DMS114 treated with DMSO at 0.1 percent for 48 hours (cell line): ENCODE data around the gene EZR.

ENCODE experiments used
- DNase-seq: peaks from one replicate; lab custom pipeline; 2025; ENCODE audit not compliant: unreplicated experiment; lab: John Stamatoyannopoulos, UW

EZR gene

DNA sequence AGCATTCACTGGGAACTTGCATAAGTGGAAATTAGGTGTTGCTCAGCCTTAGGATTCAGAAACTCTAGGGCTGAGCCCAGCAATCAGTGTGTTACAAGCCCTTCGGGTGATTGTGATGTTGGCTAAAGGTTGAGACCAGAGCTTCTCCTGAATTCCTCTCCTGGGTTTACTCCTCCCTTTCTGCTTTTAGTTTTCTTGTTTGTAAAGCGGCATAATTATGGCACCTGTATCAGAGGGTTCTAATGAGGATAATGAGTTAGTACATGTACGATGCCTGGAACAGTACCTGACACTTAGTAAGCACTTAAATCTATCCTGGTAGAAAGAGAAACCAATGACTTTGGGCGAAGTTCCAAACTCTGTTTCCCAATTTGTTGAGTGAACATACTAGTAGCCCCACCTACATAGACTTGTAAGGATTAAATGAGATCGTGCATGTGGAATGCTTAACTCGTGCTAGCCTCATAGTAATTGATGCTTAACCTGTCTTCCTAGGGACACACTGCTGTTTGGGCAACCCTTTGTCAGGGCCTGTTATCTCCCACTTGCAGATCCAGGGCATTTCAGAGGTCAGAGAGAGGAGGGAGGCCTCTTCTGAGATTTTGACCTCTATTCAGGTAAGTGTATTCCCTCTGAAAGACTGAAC is 932 bp upstream of the EZR start:
- no peak for DNase-seq

DNA sequence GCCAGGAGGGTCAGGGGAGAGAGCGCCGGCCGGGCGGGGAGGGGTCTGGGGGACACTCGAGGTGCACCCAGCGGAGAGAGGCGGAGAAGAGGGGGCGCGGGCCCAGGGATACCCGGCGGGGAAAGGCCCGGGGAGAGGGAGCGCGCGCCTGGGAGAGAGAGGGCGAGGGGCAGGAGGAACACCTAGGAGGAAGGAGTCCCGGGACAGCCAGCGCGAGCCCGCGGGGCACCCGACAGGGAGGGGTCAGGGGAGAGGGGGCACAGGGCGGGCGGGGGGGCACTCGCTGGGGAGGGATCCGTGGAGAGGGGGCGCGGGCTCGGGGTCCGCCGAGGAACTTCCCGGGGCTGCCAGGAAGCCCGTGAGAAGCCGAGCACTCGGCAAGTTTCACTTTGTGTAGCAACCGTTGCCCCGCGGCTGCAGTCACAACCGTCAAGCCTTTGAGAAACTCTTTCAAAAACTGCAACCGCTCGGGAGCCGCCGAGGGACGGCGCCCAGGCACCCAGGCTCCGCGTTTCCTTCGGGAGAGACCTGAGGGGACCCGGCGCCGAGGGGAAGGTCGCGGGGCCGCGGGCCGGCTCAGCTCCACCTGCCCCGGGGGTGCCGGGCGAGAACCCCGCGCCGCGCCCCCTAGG is 471 bp downstream of the EZR start:
- DNase-seq: no peak

DNA sequence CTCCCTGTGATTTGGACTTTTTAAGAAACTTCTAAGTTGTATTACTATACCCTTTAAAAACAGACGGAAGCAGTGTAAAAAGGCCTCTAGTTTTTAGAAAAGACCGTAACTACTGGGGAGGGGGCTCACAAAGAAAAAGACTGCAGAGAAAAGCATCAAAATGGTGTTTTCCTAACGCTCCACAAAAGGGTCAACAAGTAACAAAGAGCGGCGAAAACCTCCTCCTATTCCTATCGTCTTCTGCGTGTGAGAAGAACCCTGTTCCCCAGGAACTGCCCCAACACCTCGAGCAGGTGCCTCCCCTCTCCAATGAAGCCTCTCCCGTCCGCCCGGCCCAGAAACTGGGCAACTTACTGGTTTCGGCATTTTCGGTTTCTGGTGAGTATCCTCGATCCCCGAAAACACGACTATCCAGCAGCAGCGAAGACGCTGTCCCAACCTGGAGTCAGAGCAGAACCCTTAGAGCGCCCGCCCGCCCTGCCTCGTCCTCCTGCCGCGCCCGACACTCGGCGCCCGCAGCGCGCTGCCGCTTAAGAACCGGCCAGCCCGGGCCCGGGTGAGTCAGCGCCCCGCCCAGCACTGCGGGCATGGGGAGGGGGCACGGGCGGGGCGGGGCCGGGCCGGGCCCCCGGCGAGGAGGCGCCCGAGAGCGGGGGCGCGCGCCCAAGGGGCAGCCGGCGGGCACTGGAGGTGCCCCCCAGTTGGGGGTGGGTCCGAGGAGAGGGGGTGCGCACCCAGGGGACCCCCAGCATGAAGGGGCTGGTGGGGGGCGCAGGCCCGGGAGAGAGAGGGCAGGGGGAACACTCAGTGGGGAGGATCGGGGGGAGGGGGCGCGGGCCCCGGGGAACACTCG is 1.2 kb downstream of the EZR start:
- no peak for DNase-seq

DNA sequence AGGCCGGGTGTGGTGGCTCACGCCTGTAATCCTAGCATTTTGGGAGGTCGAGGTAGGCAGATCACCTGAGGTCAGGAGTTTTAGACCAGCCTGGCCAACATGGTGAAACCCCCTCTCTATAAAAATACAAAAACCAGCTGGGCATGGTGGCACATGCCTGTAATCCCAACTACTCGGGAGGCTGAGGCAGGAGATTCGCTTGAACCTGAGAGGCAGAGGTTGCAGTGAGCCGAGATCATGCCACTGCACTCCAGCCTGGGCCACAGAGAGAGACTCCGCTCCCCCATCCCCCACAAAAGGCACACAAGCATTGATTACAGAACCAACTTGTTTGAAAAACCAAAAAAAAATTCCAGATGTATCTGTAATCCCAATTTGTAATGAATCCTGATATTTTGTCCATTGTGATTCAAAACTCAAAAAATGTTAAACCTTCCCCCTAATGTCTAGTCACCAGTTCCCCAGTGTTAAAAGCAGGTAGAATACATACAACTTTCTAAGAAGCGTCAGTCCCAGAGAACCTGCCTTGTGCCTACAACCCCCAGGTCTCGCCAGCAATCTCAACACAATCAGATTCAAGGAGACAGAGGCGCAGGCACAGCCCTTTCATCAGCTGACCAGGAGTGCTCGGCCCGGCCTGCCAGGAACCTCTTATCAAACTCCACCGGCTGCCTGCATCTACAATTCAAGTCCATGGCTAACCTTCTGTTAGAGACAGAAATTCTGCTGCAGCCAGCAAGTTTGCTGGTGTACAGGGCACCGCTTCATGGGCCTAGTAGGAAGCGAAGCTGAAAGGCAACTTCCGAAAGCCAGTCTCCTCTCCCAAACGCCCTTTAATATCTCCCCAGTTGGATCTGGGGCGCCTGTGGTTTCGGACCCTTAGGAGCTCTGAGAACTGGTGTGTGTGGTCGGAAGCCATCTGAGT is 2.1 kb downstream of the EZR start:
- DNase-seq: no peak

DNA sequence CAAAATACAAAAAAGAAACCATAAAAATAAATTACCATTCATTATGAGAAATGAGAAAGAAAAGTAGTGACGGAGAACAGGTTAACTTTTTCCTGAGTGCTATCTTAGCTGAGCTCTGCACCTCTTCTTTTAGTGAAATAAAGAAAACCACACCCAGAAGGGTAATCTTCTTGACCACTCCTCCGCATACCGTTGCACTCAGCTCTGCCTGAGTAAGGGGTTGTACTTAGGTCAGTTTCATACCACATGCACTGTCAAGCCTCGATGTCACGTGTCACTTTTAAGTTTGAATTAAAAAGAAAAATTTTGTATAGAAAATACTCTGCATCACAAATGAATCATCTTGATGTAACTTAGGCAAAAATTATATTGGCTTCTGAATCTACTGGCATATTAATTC is 2.8 kb downstream of the EZR start:
- no peak for DNase-seq

DNA sequence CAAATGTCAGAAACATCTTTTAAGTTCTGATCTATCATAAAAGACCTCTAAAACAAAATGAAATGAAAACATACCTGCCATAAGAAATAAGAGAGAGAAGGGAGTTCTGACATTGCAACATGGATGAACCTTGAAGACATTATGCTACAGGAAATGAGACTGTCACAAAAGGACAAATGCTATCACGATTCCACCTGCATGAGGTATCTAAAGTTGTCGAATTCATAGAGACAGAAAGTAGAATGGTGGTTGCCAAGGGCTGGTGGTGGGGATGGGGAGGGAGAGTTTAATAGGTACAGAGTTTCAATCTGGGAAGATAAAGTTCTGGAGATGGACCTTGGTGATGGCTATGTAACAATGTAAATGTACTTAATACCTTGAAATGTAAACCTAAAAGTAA is 3.3 kb downstream of the EZR start:
- no peak for DNase-seq

DNA sequence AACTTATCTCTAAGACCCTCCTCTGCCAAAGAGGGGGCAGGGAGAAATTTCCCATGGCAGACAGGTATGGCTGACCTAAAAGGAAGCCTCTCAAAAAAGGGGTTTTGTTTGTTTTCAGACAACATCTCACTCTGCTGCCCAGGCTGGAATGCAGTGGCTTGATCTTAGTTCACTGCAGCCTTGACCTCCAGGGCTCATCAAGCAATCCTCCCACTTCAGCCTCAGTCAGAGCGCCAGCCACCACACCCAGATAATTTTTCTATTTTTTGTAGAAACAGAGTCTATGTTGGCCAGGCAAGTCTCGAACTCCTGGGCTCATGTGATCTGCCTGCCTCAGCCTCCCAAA is 3.8 kb downstream of the EZR start:
- DNase-seq: no peak

GRCh38 chr6:158813032-158813431 is 6.1 kb downstream of the EZR start:
- no peak for DNase-seq

- no peak for DNase-seq
These were observed 6.6 kb downstream of the EZR start for GRCh38 chr6:158812611-158813010.

DNA sequence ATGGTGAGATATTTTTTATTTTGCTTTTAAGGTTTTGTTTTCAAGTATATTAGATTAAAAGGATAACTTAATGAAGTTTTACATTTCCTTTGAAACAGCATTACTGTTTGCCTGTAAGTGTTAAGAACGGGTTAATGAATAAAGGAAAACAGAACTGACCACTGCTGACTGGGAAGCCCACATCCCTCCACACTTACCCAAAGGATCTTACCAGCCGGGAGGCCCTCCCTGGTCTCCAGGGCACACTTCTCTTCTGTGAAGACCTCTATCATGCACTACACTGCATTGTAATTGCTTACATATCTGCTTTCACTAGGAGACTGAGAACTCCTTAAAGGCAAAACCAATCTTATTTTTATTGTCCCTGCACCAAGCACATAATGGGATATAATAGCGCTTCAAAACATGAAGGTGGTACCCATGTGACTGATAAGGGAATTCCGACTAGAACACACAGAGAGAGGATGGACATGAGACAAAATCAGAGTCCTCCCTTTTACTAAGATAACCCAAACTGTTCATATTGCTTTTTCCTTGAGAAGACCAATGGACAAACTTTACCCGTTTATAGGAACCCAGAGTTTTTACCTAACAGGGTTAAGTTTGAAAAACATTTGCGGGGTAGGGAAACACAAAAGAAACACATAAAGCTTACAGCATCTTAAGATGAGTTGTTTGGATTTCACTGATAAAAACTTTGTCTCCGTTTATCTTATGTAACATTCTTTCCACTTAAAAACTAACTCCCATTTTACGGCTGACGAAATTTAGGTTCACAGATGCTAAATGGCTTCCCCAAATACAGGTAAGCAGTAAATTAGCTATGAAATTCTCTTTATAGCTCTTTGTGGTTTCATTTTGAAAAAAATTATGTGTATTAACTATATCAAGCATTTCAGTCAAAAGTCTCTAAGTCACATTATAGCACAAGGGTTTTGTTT is 8.7 kb downstream of the EZR start:
- DNase-seq: no peak

GRCh38 chr6:158808941-158809678 is 10.1 kb downstream of the EZR start:
- no peak for DNase-seq

GRCh38 chr6:158808442-158808833 is 10.7 kb downstream of the EZR start:
- DNase-seq: no peak

GRCh38 chr6:158807515-158808441 is 11.4 kb downstream of the EZR start:
- no peak for DNase-seq

- DNase-seq: no peak
These were observed 13.3 kb downstream of the EZR start for GRCh38 chr6:158805698-158806377.

- DNase-seq: no peak
These were observed 15.0 kb downstream of the EZR start for GRCh38 chr6:158804207-158804606.

DNA sequence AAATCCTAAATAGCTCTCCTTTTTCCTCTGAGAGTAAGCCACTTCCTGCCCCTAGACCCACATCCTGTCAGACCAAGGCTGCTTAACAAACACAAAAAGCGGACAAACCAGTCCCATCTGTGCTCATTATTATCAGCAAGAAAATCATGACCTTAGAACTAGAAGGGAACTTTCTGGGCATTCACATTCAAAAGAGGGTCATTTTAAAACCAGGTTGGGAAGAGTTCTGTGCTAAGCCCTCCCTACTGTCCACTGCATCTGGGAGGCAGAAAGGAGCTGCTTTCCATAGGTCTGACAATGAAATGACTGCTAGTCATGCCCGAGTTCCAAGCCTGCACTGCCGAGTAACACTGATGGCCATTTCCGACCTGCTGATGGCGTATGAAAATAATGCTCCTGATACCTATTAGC is 15.4 kb downstream of the EZR start:
- no peak for DNase-seq

DNA sequence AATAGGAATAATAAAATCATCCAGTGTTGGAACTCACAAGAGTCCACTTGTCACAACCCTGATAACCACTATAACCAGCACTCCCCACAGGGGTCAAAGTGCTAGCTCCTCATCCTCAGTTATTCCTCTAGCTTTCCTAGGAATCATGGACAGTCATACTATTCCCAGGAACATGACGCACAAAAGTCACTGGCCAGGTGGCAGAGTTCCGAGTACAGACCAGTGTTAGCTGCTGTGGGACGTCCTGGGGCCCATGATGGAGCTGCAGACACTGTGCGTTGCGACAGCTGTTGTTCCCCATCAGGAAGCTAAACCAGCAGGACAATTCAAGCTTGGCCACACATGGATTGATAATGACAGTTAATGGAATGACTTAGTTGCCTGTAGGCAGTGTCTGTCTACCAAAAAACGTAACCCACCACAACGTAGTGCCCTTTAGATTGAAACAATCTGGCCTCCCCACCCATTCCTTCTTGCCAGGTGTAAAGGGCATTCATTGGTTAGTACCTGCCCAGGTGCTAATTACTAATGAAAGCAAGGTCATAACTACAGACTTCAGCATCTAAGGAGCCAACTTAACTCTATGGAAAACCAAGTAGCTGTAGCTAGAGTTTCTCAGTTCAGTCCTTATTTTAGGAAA is 17.4 kb downstream of the EZR start:
- no peak for DNase-seq
